ENCODE results near the gene BBS4.

The BBS4 gene

GRCh38 chr15:72774696-72775383 is 88.8 kb downstream of the BBS4 start:
- no peak for TF ChIP-seq CTCF (IDR thresholded peaks at IDR 0.05; ENCODE audit: low read length)
- no peak for TF ChIP-seq EZH2phosphoT487 (IDR thresholded peaks at IDR 0.05; ENCODE audit: low read length)
- TF ChIP-seq EZH2 (optimal IDR thresholded peaks at IDR 0.05; ENCODE audit: low read depth, low read length): no peak
- H3K9ac ChIP-seq (ENCODE audit: low read length): no peak overlapping the region
- H3K27me3 ChIP-seq (replicated peaks; ENCODE audit: insufficient read depth, low read length): no peaks in the 10 kb centered on the region
- no peak overlapping the region for H2AFZ ChIP-seq (ENCODE audit: low read length)
- H3F3A ChIP-seq (ENCODE audit: insufficient read depth, low read length): no peaks in the 10 kb centered on the region
- H3K9me3 ChIP-seq (replicated peaks; ENCODE audit: insufficient read depth, low read length): no peaks in the 10 kb centered on the region
- peaks cover 30% of the 10 kb centered on the region for H3K36me3 ChIP-seq (replicated peaks; ENCODE audit: insufficient read depth, low read length)
- H3K9me2 ChIP-seq (replicated peaks; ENCODE audit: insufficient read depth, low read length): no peaks in the 10 kb centered on the region
- H3K27ac ChIP-seq (ENCODE audit: low read length): peak overlapping the region; percentile 30; the same call in 1 of the 2 replicates
- peaks cover 16% of the 10 kb centered on the region for H3K4me1 ChIP-seq (ENCODE audit: low read length)
- peaks cover 95% of the 10 kb centered on the region for H3K79me2 ChIP-seq (ENCODE audit: low read length)
- DNase-seq: no peak
- peaks cover 4% of the 10 kb centered on the region; the same call in 1 of the 2 replicates for H4K20me1 ChIP-seq (ENCODE audit: insufficient read depth, low read length)
- H3K4me3 ChIP-seq (ENCODE audit: low read length): no peak overlapping the region
- H3K4me2 ChIP-seq (ENCODE audit: low read depth, low read length): peak overlapping the region; percentile 11; the same call in 1 of the 2 replicates

GRCh38 chr15:72778796-72779195 is 92.8 kb downstream of the BBS4 start:
- Histone ChIP-seq H3K9ac (ENCODE audit: low read length) (no peak overlapping the region), H3K9me2 (replicated peaks; ENCODE audit: insufficient read depth, low read length) (no peaks in the 10 kb centered on the region), H3K79me2 (ENCODE audit: low read length) (peaks cover 97% of the 10 kb centered on the region), H3K4me3 (ENCODE audit: low read length) (no peak overlapping the region), H4K20me1 (ENCODE audit: insufficient read depth, low read length) (peaks cover 7% of the 10 kb centered on the region; the same call in 1 of the 2 replicates), H3K4me2 (ENCODE audit: low read depth, low read length) (no peak overlapping the region), H3K9me3 (replicated peaks; ENCODE audit: insufficient read depth, low read length) (no peaks in the 10 kb centered on the region), H3K27me3 (replicated peaks; ENCODE audit: insufficient read depth, low read length) (no peaks in the 10 kb centered on the region), H3K36me3 (replicated peaks; ENCODE audit: insufficient read depth, low read length) (peaks cover 15% of the 10 kb centered on the region; the same call in 1 of the 2 replicates), H2AFZ (ENCODE audit: low read length) (no peak overlapping the region), H3K4me1 (ENCODE audit: low read length) (peaks cover 23% of the 10 kb centered on the region), H3F3A (ENCODE audit: insufficient read depth, low read length) (peaks cover 12% of the 10 kb centered on the region), H3K27ac (ENCODE audit: low read length) (no peak overlapping the region)
- DNase-seq: no peak
- TF ChIP-seq CTCF (IDR thresholded peaks at IDR 0.05; ENCODE audit: low read length) (no peak), EZH2phosphoT487 (IDR thresholded peaks at IDR 0.05; ENCODE audit: low read length) (no peak), EZH2 (optimal IDR thresholded peaks at IDR 0.05; ENCODE audit: low read depth, low read length) (no peak)

- Histone ChIP-seq H2AFZ (ENCODE audit: low read length) (no peak overlapping the region), H3K27ac (ENCODE audit: low read length) (no peak overlapping the region), H3K9me2 (replicated peaks; ENCODE audit: insufficient read depth, low read length) (no peaks in the 10 kb centered on the region), H3K4me2 (ENCODE audit: low read depth, low read length) (peak overlapping the region; percentile 84), H3K9ac (ENCODE audit: low read length) (no peak overlapping the region), H3K27me3 (replicated peaks; ENCODE audit: insufficient read depth, low read length) (no peaks in the 10 kb centered on the region), H3F3A (ENCODE audit: insufficient read depth, low read length) (peaks cover 16% of the 10 kb centered on the region), H3K9me3 (replicated peaks; ENCODE audit: insufficient read depth, low read length) (no peaks in the 10 kb centered on the region), H3K4me3 (ENCODE audit: low read length) (no peak overlapping the region; the same call in 1 of the 2 replicates), H3K79me2 (ENCODE audit: low read length) (peaks cover 68% of the 10 kb centered on the region), H3K4me1 (ENCODE audit: low read length) (peaks cover 13% of the 10 kb centered on the region), H3K36me3 (replicated peaks; ENCODE audit: insufficient read depth, low read length) (0 out of 2 replicates have a peak, but pooled peaks cover 6% of the 10 kb centered on the region), H4K20me1 (ENCODE audit: insufficient read depth, low read length) (peaks cover 2% of the 10 kb centered on the region; the same call in 1 of the 2 replicates)
- TF ChIP-seq CTCF (IDR thresholded peaks at IDR 0.05; ENCODE audit: low read length) (no peak), EZH2 (optimal IDR thresholded peaks at IDR 0.05; ENCODE audit: low read depth, low read length) (no peak), EZH2phosphoT487 (IDR thresholded peaks at IDR 0.05; ENCODE audit: low read length) (no peak)
- DNase-seq: no peak
Measured at GRCh38 chr15:72781631-72782030, 95.6 kb downstream of the BBS4 start.

All from MM.1S (cell line).